H9 (cell line): ENCODE data around the gene PDIA4. TPM values are rescaled to one million over a fixed set of nuclear protein-coding genes. Genes with fewer than 3 reads are reported as not detected.

Experiments
- DNase-seq: peaks from one replicate; pipeline ENCODE4 v3.0.0-alpha.2; 2017
- H2AFZ ChIP-seq: one replicate; pipeline ENCODE4 v1.6.1; 2013; ENCODE audit warnings: mild to moderate bottlenecking, low read length, control low read depth, moderate library complexity
- H2AK5ac ChIP-seq: 2 replicates; pipeline ENCODE4 v1.6.1; 2013; ENCODE audit warnings: low read length, control low read depth, mixed read lengths; ENCODE audit not compliant: insufficient read length
- H2BK120ac ChIP-seq: one replicate; pipeline ENCODE4 v1.6.1; 2013; ENCODE audit warnings: low read depth, mild to moderate bottlenecking, low read length, control low read depth, inconsistent platforms; ENCODE audit not compliant: poor library complexity, severe bottlenecking
- H2BK12ac ChIP-seq: 2 replicates; pipeline ENCODE4 v1.6.1; 2013; ENCODE audit warnings: low read length, control low read depth, mixed read lengths, low read depth; ENCODE audit not compliant: insufficient read length
- H2BK15ac ChIP-seq: 2 replicates; pipeline ENCODE4 v1.6.1; 2013; ENCODE audit warnings: low read depth, low read length, control low read depth
- H2BK20ac ChIP-seq: one replicate; pipeline ENCODE4 v1.6.1; 2013; ENCODE audit warnings: low read depth, mild to moderate bottlenecking, low read length, control low read depth, inconsistent platforms; ENCODE audit not compliant: poor library complexity, severe bottlenecking
- H2BK5ac ChIP-seq: 2 replicates; pipeline ENCODE4 v1.6.1; 2013; ENCODE audit warnings: low read length, control low read depth, mixed read lengths; ENCODE audit not compliant: insufficient read length
- H3K14ac ChIP-seq: 2 replicates; pipeline ENCODE4 v1.6.1; 2013; ENCODE audit warnings: low read length, control low read depth; ENCODE audit not compliant: insufficient read depth
- H3K18ac ChIP-seq: 2 replicates; pipeline ENCODE4 v1.6.1; 2013; ENCODE audit warnings: low read depth, mild to moderate bottlenecking, mixed read lengths, low read length, control low read depth; ENCODE audit not compliant: insufficient read length
- H3K23ac ChIP-seq: 2 replicates; pipeline ENCODE4 v1.6.1; 2013; ENCODE audit warnings: low read length, control low read depth, mixed read lengths, low read depth; ENCODE audit not compliant: insufficient read length
- H3K23me2 ChIP-seq: 2 replicates; pipeline ENCODE4 v1.6.1; 2013; ENCODE audit warnings: low read depth, mild to moderate bottlenecking, mixed read lengths, low read length, control low read depth; ENCODE audit not compliant: insufficient read length, poor library complexity, severe bottlenecking
- H3K27ac ChIP-seq: 2 replicates; pipeline ENCODE4 v1.5.1; 2013; ENCODE audit warnings: low read length, control low read depth, mixed read lengths, low read depth; ENCODE audit not compliant: insufficient read length
- H3K27me3 ChIP-seq: 2 replicates; pipeline ENCODE4 v1.6.1; 2013; ENCODE audit warnings: low read length, control low read depth, inconsistent platforms; ENCODE audit not compliant: insufficient read depth
- H3K4ac ChIP-seq: 2 replicates; pipeline ENCODE4 v1.6.1; 2013; ENCODE audit warnings: low read depth, mild to moderate bottlenecking, control low read depth, inconsistent platforms, low read length, moderate library complexity
- H3K4me1 ChIP-seq: 2 replicates; pipeline ENCODE4 v1.6.1; 2013; ENCODE audit warnings: low read length, control low read depth, inconsistent platforms; ENCODE audit not compliant: insufficient read depth
- H3K4me2 ChIP-seq: 2 replicates; pipeline ENCODE4 v1.6.1; 2013; ENCODE audit warnings: low read length, control low read depth, mixed read lengths; ENCODE audit not compliant: insufficient read length, insufficient read depth
- H3K56ac ChIP-seq: 2 replicates; pipeline ENCODE4 v1.6.1; 2013; ENCODE audit warnings: low read depth, mild to moderate bottlenecking, mixed read lengths, low read length, control low read depth; ENCODE audit not compliant: insufficient read length
- H3K79me1 ChIP-seq: 2 replicates; pipeline ENCODE4 v1.6.1; 2013; ENCODE audit warnings: low read depth, mild to moderate bottlenecking, moderate library complexity, low read length, control low read depth, inconsistent platforms; ENCODE audit not compliant: insufficient read depth, poor library complexity, severe bottlenecking
- H3K79me2 ChIP-seq: 2 replicates; pipeline ENCODE4 v1.6.1; 2013; ENCODE audit warnings: low read length, control low read depth, inconsistent platforms; ENCODE audit not compliant: insufficient read depth
- H3K9ac ChIP-seq: 2 replicates; pipeline ENCODE4 v1.6.1; 2013; ENCODE audit warnings: low read length, control low read depth, mixed read lengths; ENCODE audit not compliant: insufficient read length; ENCODE audit errors: extremely low read depth
- H3K9me3 ChIP-seq: one replicate; pipeline ENCODE4 v1.6.1; 2013; ENCODE audit warnings: low read depth, low read length, inconsistent platforms; ENCODE audit not compliant: control insufficient read depth
- H3T11ph ChIP-seq: one replicate; pipeline ENCODE4 v1.6.1; 2013; ENCODE audit warnings: mild to moderate bottlenecking, low read length, control low read depth, inconsistent platforms
- H4K20me1 ChIP-seq: one replicate; pipeline ENCODE4 v1.6.1; 2013; ENCODE audit not compliant: control insufficient read depth, insufficient read length, insufficient read depth
- H4K5ac ChIP-seq: 2 replicates; pipeline ENCODE4 v1.6.1; 2013; ENCODE audit warnings: low read depth, mild to moderate bottlenecking, mixed read lengths, low read length, control low read depth; ENCODE audit not compliant: insufficient read length
- H4K8ac ChIP-seq: replicated peaks from 2 replicates; pipeline ENCODE4 v1.6.1; 2013; ENCODE audit warnings: low read length, control low read depth, mixed read lengths, low read depth; ENCODE audit not compliant: insufficient read length
- H4K91ac ChIP-seq: 2 replicates; pipeline ENCODE4 v1.6.1; 2013; ENCODE audit warnings: low read depth, mild to moderate bottlenecking, moderate library complexity, mixed read lengths, low read length, control low read depth; ENCODE audit not compliant: insufficient read length
- H3K27ac Mint-ChIP-seq, 3 experiments: 2 replicates in 2 of 3; 3 replicates in 1 of 3; pipeline ENCODE4 v1.8.0; 2020 to 2021; ENCODE audit warnings: mixed read lengths in 3 of 3, mild to moderate bottlenecking in 1 of 3, moderate library complexity in 1 of 3
- H3K27me3 Mint-ChIP-seq: 2 replicates; pipeline ENCODE4 v1.8.0; 2021; ENCODE audit warnings: low read depth, mild to moderate bottlenecking, moderate library complexity, mixed read lengths
- H3K36me3 Mint-ChIP-seq, 3 experiments: 2 replicates in 2 of 3; 3 replicates in 1 of 3; pipeline ENCODE4 v1.8.0; 2020 to 2021; ENCODE audit warnings: low read depth in 3 of 3, mixed read lengths in 3 of 3; ENCODE audit not compliant: insufficient read depth in 1 of 3
- H3K4me1 Mint-ChIP-seq, 2 experiments: 2 replicates each; pipeline ENCODE4 v1.8.0; 2020; ENCODE audit warnings: mixed read lengths in 2 of 2
- H3K4me3 Mint-ChIP-seq, 2 experiments: 2 replicates in 1 of 2; 3 replicates in 1 of 2; pipeline ENCODE4 v1.8.0; 2020 to 2021; ENCODE audit warnings: mild to moderate bottlenecking in 2 of 2, mixed read lengths in 2 of 2, moderate library complexity in 1 of 2
- H3K9me3 Mint-ChIP-seq, 2 experiments: 2 replicates in 1 of 2; 3 replicates in 1 of 2; pipeline ENCODE4 v1.8.0; 2020; ENCODE audit warnings: mild to moderate bottlenecking in 2 of 2, mixed read lengths in 2 of 2, moderate library complexity in 1 of 2
- CTCF ChIP-seq: fragments of 200-600 bp; sonication (generic); conservative IDR thresholded peaks from 3 replicates; pipeline ENCODE4 v1.8.0; 2021; ENCODE audit warnings: antibody characterized with exemption, mild to moderate bottlenecking
- whole genome bisulfite sequencing: extraction: QIAGEN DNeasy Blood & Tissue Kit; methylation state at CpG from one replicate; pipeline ENCODE4 v1.1.7; 2013; ENCODE audit warnings: missing lambda C conversion rate, low lambda C conversion rate, mixed read lengths; ENCODE audit not compliant: insufficient read length; ENCODE audit errors: extremely low coverage; 5-methylcytosine and 5-hydroxymethylcytosine counted together
- total RNA-seq: library from RNA; stranded (reverse); gene quantifications from 2 replicates; pipeline ENCODE4 v1.2.1, GENCODE V29; 2021

PDIA4 gene
- total RNA-seq, 1 experiment from 2014 or later, result 217 TPM

- Histone ChIP-seq H3K27me3 (no peaks in the 10 kb centered on the region), H4K91ac (no peak overlapping the region), H2BK15ac (no peak overlapping the region), H4K20me1 (no peaks in the 10 kb centered on the region), H2BK20ac (no peak overlapping the region), H2AFZ (no peak overlapping the region), H3K56ac (no peak overlapping the region), H3K4ac (no peak overlapping the region), H3K79me2 (no peaks in the 10 kb centered on the region), H3T11ph (no peak overlapping the region), H3K23ac (no peak overlapping the region), H4K5ac (no peak overlapping the region), H3K27ac (no peak overlapping the region), H3K9ac (no peak overlapping the region), H2BK120ac (no peak overlapping the region), H3K79me1 (no peaks in the 10 kb centered on the region), H2AK5ac (no peak overlapping the region), H3K23me2 (peaks cover 11% of the 10 kb centered on the region), H3K14ac (no peak overlapping the region), H2BK5ac (no peak overlapping the region), H3K4me1 (peaks cover 2% of the 10 kb centered on the region; the same call in 1 of the 2 replicates), H3K18ac (no peak overlapping the region), H2BK12ac (no peak overlapping the region), H3K4me2 (no peak overlapping the region), H4K8ac (no peak overlapping the region), H3K9me3 (no peaks in the 10 kb centered on the region)
- Mint-ChIP-seq H3K27me3 (peaks cover 2% of the 10 kb centered on the region), H3K4me1 (peaks cover 30 to 34% of the 10 kb centered on the region in 2 experiments), H3K9me3 (peaks cover 0 to 4% of the 10 kb centered on the region in 2 experiments; a peak in 2 of 5 replicates), H3K27ac (no peak overlapping the region), H3K4me3 (no peak overlapping the region), H3K36me3 (no peaks in the 10 kb centered on the region; a peak in 1 of 7 replicates)
- no peak for TF ChIP-seq CTCF
- WGBS, result no CpG with 5 or more reads among the region's 9 CpGs
- DNase-seq, result no peak
Measured at GRCh38 chr7:148979827-148980226, 48.5 kb downstream of the PDIA4 start.
